Fibroblast of lung (primary cell): ENCODE results near the gene HOXB7. TPM values are rescaled to one million over a fixed set of nuclear protein-coding genes. Genes with fewer than 3 reads are reported as not detected.

Experiments
- DNase-seq, 2 donors: peaks; one replicate each; pipeline versions ENCODE4 v3.0.0 to v3.0.0-alpha.2; 2010; ENCODE audit warnings: low read depth in 2 of 2
- H2AFZ ChIP-seq: 2 replicates; pipeline ENCODE4 v1.5.1; 2012; ENCODE audit warnings: low read length, control low read depth, inconsistent platforms
- H3K27ac ChIP-seq: 2 replicates; pipeline ENCODE4 v1.5.1; 2011; ENCODE audit warnings: low read length, control low read depth; ENCODE audit not compliant: insufficient read depth
- H3K27me3 ChIP-seq: 2 replicates; pipeline ENCODE4 v1.5.1; 2011; ENCODE audit warnings: mild to moderate bottlenecking, low read length; ENCODE audit not compliant: control insufficient read depth, insufficient read depth
- H3K36me3 ChIP-seq: 2 replicates; pipeline ENCODE4 v1.5.1; 2011; ENCODE audit warnings: low read length; ENCODE audit not compliant: control insufficient read depth, insufficient read depth
- H3K4me1 ChIP-seq: 2 replicates; pipeline ENCODE4 v1.5.1; 2011; ENCODE audit warnings: low read length; ENCODE audit not compliant: control insufficient read depth, insufficient read depth; ENCODE audit errors: extremely low read depth
- H3K4me2 ChIP-seq: 2 replicates; pipeline ENCODE4 v1.5.1; 2011; ENCODE audit warnings: low read length, control low read depth; ENCODE audit not compliant: insufficient read depth; ENCODE audit errors: extremely low read depth
- H3K4me3 ChIP-seq, 4 experiments: fragments of 200-600 bp in 1 of 4; sonication (generic) in 1 of 4; replicated peaks in 1 of 4; 2 replicates each; pipeline ENCODE4 v1.5.1; 2011 to 2016; ENCODE audit warnings: low read length in 4 of 4, low read depth in 3 of 4, mild to moderate bottlenecking in 3 of 4, control low read depth in 2 of 4, inconsistent platforms in 1 of 4, mixed read lengths in 1 of 4; ENCODE audit not compliant: insufficient read depth in 1 of 4; ENCODE audit errors: control extremely low read depth in 1 of 4
- H3K79me2 ChIP-seq: 2 replicates; pipeline ENCODE4 v1.5.1; 2012; ENCODE audit warnings: mild to moderate bottlenecking, low read length, inconsistent platforms; ENCODE audit not compliant: control insufficient read depth, insufficient read depth
- H3K9ac ChIP-seq: 2 replicates; pipeline ENCODE4 v1.5.1; 2011; ENCODE audit warnings: mild to moderate bottlenecking, low read length, control low read depth; ENCODE audit not compliant: insufficient read depth
- H3K9me3 ChIP-seq: 2 replicates; pipeline ENCODE4 v1.5.1; 2012; ENCODE audit warnings: low read depth, low read length; ENCODE audit not compliant: control insufficient read depth, insufficient read depth
- H4K20me1 ChIP-seq: 2 replicates; pipeline ENCODE4 v1.5.1; 2011; ENCODE audit warnings: low read length; ENCODE audit not compliant: control insufficient read depth, insufficient read depth; ENCODE audit errors: extremely low read depth
- CTCF ChIP-seq, 2 donors: IDR thresholded peaks in 1 of 2; conservative IDR thresholded peaks in 1 of 2; 1 replicate in 1 of 2; 2 replicates in 1 of 2; pipeline ENCODE4 v1.5.1; 2011 to 2012; ENCODE audit warnings: low read length in 2 of 2, control low read depth in 1 of 2, inconsistent platforms in 1 of 2, low read depth in 1 of 2, mild to moderate bottlenecking in 1 of 2
- EZH2 ChIP-seq: IDR thresholded peaks from 2 replicates; pipeline ENCODE4 v1.5.1; 2012; ENCODE audit warnings: low read length, control low read depth, mild to moderate bottlenecking; ENCODE audit errors: missing control alignments
- polyA plus RNA-seq, 2 donors: library from polyadenylated mRNA; depleted of rRNA in 1 of 2; stranded (reverse) in 1 of 2; unstranded in 1 of 2; fragments of >200 nt; gene quantifications; 2 replicates each; pipeline ENCODE4 v1.2.1, GENCODE V29; 2011 to 2012; ENCODE audit warnings: missing spikeins in 1 of 2
- total RNA-seq: library from RNA; depleted of rRNA; stranded (reverse); fragments of >200 nt; gene quantifications from 2 replicates; pipeline ENCODE4 v1.2.1, GENCODE V29; 2014

HOXB7 gene
- total and polyA plus RNA-seq, 2 donors (not counting 1 experiment from before 2014, with no cell fraction given), result 7.4 to 12.7 TPM

GRCh38 chr17:48592057-48592514, 18.7 kb downstream of the HOXB7 start:
- Histone ChIP-seq H3K27ac (peak overlapping the region; percentile 98), H3K9ac (peak overlapping the region; percentile 94), H3K27me3 (no peaks in the 10 kb centered on the region), H4K20me1 (no peaks in the 10 kb centered on the region), H3K4me3 (peak overlapping the region; percentile 83 to 98 (median 92)), H3K4me1 (peaks cover 2% of the 10 kb centered on the region), H3K79me2 (peaks cover 97% of the 10 kb centered on the region), H3K36me3 (peaks cover 4% of the 10 kb centered on the region), H2AFZ (no peak overlapping the region), H3K4me2 (peak overlapping the region; percentile 98), H3K9me3 (no peaks in the 10 kb centered on the region)
- TF ChIP-seq EZH2, result no peak
- peak; percentile 28 to 64 for DNase-seq

GRCh38 chr17:48591255-48592056, 19.4 kb downstream of the HOXB7 start:
- H3K4me1 ChIP-seq, result peaks cover 2% of the 10 kb centered on the region
- peaks cover 97% of the 10 kb centered on the region for H3K79me2 ChIP-seq
- H3K36me3 ChIP-seq, result peaks cover 4% of the 10 kb centered on the region
- H3K27ac ChIP-seq, result peak overlapping the region; percentile 98
- peak overlapping the region; percentile 94 for H3K9ac ChIP-seq
- TF ChIP-seq EZH2 (no peak), CTCF (conservative IDR thresholded peaks at IDR 0.05 in 1 of 2, IDR thresholded peaks at IDR 0.05 in 1 of 2; ENCODE audit: low read depth in 1 of 2, low read length in 2 of 2) (no peak)
- peak in 1 of 2 donors; percentile 38 for DNase-seq
- H4K20me1 ChIP-seq, result no peaks in the 10 kb centered on the region
- peak overlapping the region; percentile 83 to 98 (median 92) for H3K4me3 ChIP-seq
- H3K27me3 ChIP-seq, result no peaks in the 10 kb centered on the region
- H2AFZ ChIP-seq, result no peak overlapping the region
- peak overlapping the region; percentile 98 for H3K4me2 ChIP-seq
- no peaks in the 10 kb centered on the region for H3K9me3 ChIP-seq

- no peak overlapping the region for H2AFZ ChIP-seq
- peak overlapping the region; percentile 98 for H3K27ac ChIP-seq
- no peak for TF ChIP-seq CTCF (conservative IDR thresholded peaks at IDR 0.05 in 1 of 2, IDR thresholded peaks at IDR 0.05 in 1 of 2; ENCODE audit: low read depth in 1 of 2, low read length in 2 of 2)
- TF ChIP-seq EZH2, result no peak
- peaks cover 2% of the 10 kb centered on the region for H3K4me1 ChIP-seq
- H3K9me3 ChIP-seq, result no peaks in the 10 kb centered on the region
- H3K36me3 ChIP-seq, result peaks cover 5% of the 10 kb centered on the region
- H3K79me2 ChIP-seq, result peaks cover 97% of the 10 kb centered on the region
- DNase-seq, result peak in 1 of 2 donors; percentile 40
- no peaks in the 10 kb centered on the region for H3K27me3 ChIP-seq
- H3K4me3 ChIP-seq, result peak overlapping the region; percentile 83 to 98 (median 92)
- H3K9ac ChIP-seq, result peak overlapping the region; percentile 94
- no peaks in the 10 kb centered on the region for H4K20me1 ChIP-seq
- peak overlapping the region; percentile 98 for H3K4me2 ChIP-seq
Measured at GRCh38 chr17:48590607-48591161, 20.1 kb downstream of the HOXB7 start.
